Astrocyte (in vitro differentiated cells and primary cell): ENCODE measurements around the gene CERK.

Source experiments
- CTCF ChIP-seq: IDR thresholded peaks from 2 replicates; pipeline ENCODE4 v1.5.1; 2011; ENCODE audit warnings: low read depth, mild to moderate bottlenecking, inconsistent platforms, low read length, moderate library complexity; ENCODE audit not compliant: insufficient read depth
- EZH2 ChIP-seq: IDR thresholded peaks from 2 replicates; pipeline ENCODE4 v1.6.1; 2012; ENCODE audit warnings: mild to moderate bottlenecking, low read length, inconsistent platforms; ENCODE audit not compliant: insufficient read depth

GRCh38 chr22:46646531-46647215 is 91.4 kb downstream of the CERK start:
- no peak for TF ChIP-seq CTCF
- no peak for TF ChIP-seq EZH2
